ENCODE results near the gene NLRC5.

The NLRC5 gene

DNA sequence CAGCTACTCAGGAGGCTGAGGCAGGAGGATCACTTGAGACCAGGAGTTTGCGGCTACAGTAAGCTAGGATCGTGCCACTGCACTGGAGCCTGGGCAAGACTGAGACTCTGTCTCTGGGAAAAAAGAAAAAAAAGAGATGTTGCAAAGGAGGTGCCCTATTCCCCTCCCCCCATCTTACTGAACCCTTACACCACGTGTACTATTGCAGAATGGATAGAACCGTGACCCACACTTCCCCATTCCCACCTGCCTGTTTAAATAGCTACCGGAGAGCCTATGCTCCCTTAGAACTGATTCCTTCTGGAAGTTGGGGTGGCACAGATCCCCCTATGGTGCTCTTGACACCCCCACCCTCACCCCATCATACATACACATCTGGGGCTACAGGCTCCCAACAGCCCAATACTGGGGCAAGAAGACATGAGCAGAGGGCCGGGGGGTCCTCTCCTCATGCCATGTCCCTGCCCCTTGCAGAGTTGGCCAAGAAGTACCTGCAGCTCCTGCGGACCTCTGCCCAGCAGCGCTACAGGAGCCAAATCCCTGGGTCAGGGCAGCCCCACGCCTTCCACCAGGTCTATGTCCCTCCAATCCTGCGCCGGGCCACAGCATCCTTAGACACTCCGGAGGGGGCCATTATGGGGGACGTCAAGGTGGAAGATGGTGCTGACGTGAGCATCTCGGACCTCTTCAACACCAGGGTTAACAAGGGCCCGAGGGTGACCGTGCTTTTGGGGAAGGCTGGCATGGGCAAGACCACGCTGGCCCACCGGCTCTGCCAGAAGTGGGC lies 35.7 kb downstream of the NLRC5 start:
- Histone ChIP-seq H3K36me3 (replicated peaks; ENCODE audit: insufficient read depth, low read length) (no peaks in the 10 kb centered on the region), H3K79me2 (ENCODE audit: low read length) (no peaks in the 10 kb centered on the region), H3K9me2 (replicated peaks; ENCODE audit: insufficient read depth, low read length) (no peaks in the 10 kb centered on the region), H3K27me3 (replicated peaks; ENCODE audit: insufficient read depth, low read length) (no peaks in the 10 kb centered on the region), H3K4me1 (ENCODE audit: low read length) (peaks cover 14% of the 10 kb centered on the region), H3K9me3 (replicated peaks; ENCODE audit: insufficient read depth, low read length) (no peaks in the 10 kb centered on the region), H3K27ac (ENCODE audit: low read length) (no peak overlapping the region), H3F3A (ENCODE audit: insufficient read depth, low read length) (no peaks in the 10 kb centered on the region), H3K9ac (ENCODE audit: low read length) (no peak overlapping the region), H3K4me2 (ENCODE audit: low read depth, low read length) (no peak overlapping the region), H4K20me1 (ENCODE audit: insufficient read depth, low read length) (no peaks in the 10 kb centered on the region), H2AFZ (ENCODE audit: low read length) (no peak overlapping the region), H3K4me3 (ENCODE audit: low read length) (no peak overlapping the region)
- DNase-seq: no peak
- TF ChIP-seq CTCF (IDR thresholded peaks at IDR 0.05; ENCODE audit: low read length) (no peak), EZH2phosphoT487 (IDR thresholded peaks at IDR 0.05; ENCODE audit: low read length) (no peak), EZH2 (optimal IDR thresholded peaks at IDR 0.05; ENCODE audit: low read depth, low read length) (no peak)

DNA sequence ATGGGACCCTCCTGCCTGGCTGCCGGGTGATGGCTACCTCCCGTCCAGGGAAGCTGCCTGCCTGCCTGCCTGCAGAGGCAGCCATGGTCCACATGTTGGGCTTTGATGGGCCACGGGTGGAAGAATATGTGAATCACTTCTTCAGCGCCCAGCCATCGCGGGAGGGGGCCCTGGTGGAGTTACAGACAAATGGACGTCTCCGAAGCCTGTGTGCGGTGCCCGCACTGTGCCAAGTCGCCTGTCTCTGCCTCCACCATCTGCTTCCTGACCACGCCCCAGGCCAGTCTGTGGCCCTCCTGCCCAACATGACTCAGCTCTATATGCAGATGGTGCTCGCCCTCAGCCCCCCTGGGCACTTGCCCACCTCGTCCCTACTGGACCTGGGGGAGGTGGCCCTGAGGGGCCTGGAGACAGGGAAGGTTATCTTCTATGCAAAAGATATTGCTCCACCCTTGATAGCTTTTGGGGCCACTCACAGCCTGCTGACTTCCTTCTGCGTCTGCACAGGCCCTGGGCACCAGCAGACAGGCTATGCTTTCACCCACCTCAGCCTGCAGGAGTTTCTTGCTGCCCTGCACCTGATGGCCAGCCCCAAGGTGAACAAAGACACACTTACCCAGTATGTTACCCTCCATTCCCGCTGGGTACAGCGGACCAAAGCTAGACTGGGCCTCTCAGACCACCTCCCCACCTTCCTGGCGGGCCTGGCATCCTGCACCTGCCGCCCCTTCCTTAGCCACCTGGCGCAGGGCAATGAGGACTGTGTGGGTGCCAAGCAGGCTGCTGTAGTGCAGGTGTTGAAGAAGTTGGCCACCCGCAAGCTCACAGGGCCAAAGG lies 36.8 kb downstream of the NLRC5 start:
- H3K4me1 ChIP-seq (ENCODE audit: low read length): peaks cover 14% of the 10 kb centered on the region
- no peaks in the 10 kb centered on the region for H3K79me2 ChIP-seq (ENCODE audit: low read length)
- no peak overlapping the region for H3K9ac ChIP-seq (ENCODE audit: low read length)
- H3K27me3 ChIP-seq (replicated peaks; ENCODE audit: insufficient read depth, low read length): no peaks in the 10 kb centered on the region
- no peaks in the 10 kb centered on the region for H3F3A ChIP-seq (ENCODE audit: insufficient read depth, low read length)
- no peak overlapping the region for H3K4me2 ChIP-seq (ENCODE audit: low read depth, low read length)
- no peaks in the 10 kb centered on the region for H4K20me1 ChIP-seq (ENCODE audit: insufficient read depth, low read length)
- H3K36me3 ChIP-seq (replicated peaks; ENCODE audit: insufficient read depth, low read length): no peaks in the 10 kb centered on the region
- H3K4me3 ChIP-seq (ENCODE audit: low read length): no peak overlapping the region
- H2AFZ ChIP-seq (ENCODE audit: low read length): no peak overlapping the region
- no peaks in the 10 kb centered on the region for H3K9me2 ChIP-seq (replicated peaks; ENCODE audit: insufficient read depth, low read length)
- TF ChIP-seq EZH2 (optimal IDR thresholded peaks at IDR 0.05; ENCODE audit: low read depth, low read length): no peak
- no peak for TF ChIP-seq CTCF (IDR thresholded peaks at IDR 0.05; ENCODE audit: low read length)
- TF ChIP-seq EZH2phosphoT487 (IDR thresholded peaks at IDR 0.05; ENCODE audit: low read length): no peak
- no peaks in the 10 kb centered on the region for H3K9me3 ChIP-seq (replicated peaks; ENCODE audit: insufficient read depth, low read length)
- no peak for DNase-seq
- H3K27ac ChIP-seq (ENCODE audit: low read length): no peak overlapping the region

GRCh38 chr16:57026778-57027062 lies 37.4 kb downstream of the NLRC5 start:
- no peaks in the 10 kb centered on the region for H3K9me2 ChIP-seq (replicated peaks; ENCODE audit: insufficient read depth, low read length)
- no peaks in the 10 kb centered on the region for H4K20me1 ChIP-seq (ENCODE audit: insufficient read depth, low read length)
- H3K9ac ChIP-seq (ENCODE audit: low read length): no peak overlapping the region
- H3K4me2 ChIP-seq (ENCODE audit: low read depth, low read length): no peak overlapping the region
- TF ChIP-seq CTCF (IDR thresholded peaks at IDR 0.05; ENCODE audit: low read length): no peak
- TF ChIP-seq EZH2 (optimal IDR thresholded peaks at IDR 0.05; ENCODE audit: low read depth, low read length): no peak
- no peak for TF ChIP-seq EZH2phosphoT487 (IDR thresholded peaks at IDR 0.05; ENCODE audit: low read length)
- no peak overlapping the region for H2AFZ ChIP-seq (ENCODE audit: low read length)
- peaks cover 14% of the 10 kb centered on the region for H3K4me1 ChIP-seq (ENCODE audit: low read length)
- no peaks in the 10 kb centered on the region for H3K27me3 ChIP-seq (replicated peaks; ENCODE audit: insufficient read depth, low read length)
- H3K79me2 ChIP-seq (ENCODE audit: low read length): no peaks in the 10 kb centered on the region
- no peak overlapping the region for H3K27ac ChIP-seq (ENCODE audit: low read length)
- no peak for DNase-seq
- H3F3A ChIP-seq (ENCODE audit: insufficient read depth, low read length): no peaks in the 10 kb centered on the region
- no peaks in the 10 kb centered on the region for H3K9me3 ChIP-seq (replicated peaks; ENCODE audit: insufficient read depth, low read length)
- H3K36me3 ChIP-seq (replicated peaks; ENCODE audit: insufficient read depth, low read length): no peaks in the 10 kb centered on the region
- no peak overlapping the region for H3K4me3 ChIP-seq (ENCODE audit: low read length)
